ENCODE results near the gene NEDD4L.
"Not testable (repeated sequence)": the region's sequence is repeated elsewhere in the genome, so short reads cannot be mapped to it uniquely, and the experiment has no call there.

NEDD4L gene

DNA sequence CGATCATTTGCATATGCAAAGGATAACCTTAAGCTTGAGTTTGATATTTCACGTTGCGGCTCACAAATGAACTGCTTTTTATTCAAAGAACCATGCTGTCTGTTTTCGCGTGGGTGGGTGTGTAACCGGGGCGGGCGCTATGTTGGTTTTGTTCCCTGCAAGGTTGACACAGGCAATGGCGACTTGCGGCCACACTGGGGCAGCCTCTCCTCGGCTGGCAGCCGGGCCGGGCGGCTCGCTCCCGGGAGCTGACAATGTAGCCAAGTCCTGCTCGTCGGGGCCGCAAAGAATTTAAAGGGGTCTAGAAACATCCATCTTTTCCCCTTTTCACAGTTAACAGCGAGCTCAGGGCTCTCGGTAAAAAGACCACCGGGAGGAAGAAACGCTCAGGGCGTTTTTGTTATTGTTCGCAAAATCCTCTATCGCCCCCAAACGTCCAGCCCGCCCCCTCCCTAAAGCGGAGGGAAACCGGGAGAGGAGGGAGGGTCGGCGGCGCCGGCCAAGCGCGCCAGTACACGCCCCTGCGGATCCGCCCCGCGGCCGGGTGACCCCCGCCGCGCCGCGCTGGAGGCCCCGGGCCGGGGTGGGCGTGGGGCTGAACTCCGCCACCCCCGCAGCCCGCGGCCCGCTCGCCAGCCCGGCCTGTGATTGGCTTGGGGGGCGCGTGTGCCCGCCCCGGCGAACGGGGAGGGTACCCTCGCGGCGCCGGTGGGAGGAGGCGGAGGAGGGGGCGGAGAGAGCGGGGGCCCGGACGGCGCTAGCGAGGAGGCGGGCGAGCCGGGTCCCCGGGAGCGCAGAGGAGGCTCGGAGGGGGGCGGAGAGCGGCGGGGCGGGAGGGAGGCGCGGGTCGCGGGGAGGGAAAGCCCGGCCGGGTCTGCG is at the start of gene NEDD4L:
Gene NEDD4L, plus strand, starts transcription at position 736 of the 879 bp plus-strand sequence. CDS start 435 bp downstream, outside the sequence.
- peak; percentile 76 to 79 for DNase-seq

DNA sequence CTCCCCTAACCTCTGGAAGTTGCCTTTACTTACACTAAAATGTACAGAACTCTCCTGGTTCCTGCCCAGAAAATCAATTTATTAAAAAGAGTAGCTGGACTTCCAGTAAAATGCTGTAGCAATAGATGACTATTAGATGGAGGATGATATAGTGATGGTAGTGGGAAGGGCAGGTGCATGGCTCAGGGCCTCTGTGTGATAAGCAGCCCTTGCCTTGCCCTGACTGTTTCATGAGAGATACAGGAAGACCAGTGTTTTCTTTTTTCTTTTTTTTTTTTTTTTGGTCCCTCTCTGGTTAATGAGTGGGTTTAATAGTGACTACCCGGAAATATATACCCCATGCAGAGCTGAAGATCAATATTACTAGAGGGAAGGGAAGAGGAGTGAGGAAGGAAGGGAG is 48.7 kb upstream of the NEDD4L start:
- DNase-seq: no peak

GRCh38 chr18:57996894-57997293 is 47.1 kb upstream of the NEDD4L start:
- DNase-seq: not testable (repeated sequence)

DNA sequence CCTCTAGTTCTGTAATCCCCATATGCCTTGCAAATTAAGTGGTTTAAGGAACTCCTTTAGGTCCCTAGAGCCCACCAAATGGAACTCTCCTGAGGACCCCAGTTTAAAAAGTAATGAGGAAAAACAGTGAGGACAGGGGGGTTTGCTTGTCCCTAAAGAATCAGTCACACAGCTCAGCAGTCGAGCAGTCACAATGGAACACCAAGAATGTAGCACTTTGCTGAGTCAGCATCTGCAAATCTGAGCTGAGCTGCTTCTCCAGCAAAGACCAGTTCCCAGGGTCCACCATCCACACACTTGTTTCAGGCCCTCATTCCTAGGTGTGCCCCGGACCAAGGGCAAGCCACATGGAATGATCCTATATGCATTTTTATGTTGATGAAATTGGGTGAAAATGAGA is 46.2 kb upstream of the NEDD4L start:
- no peak for DNase-seq

- DNase-seq: no peak
These were observed 45.6 kb upstream of the NEDD4L start for GRCh38 chr18:57998461-57998860.

DNA sequence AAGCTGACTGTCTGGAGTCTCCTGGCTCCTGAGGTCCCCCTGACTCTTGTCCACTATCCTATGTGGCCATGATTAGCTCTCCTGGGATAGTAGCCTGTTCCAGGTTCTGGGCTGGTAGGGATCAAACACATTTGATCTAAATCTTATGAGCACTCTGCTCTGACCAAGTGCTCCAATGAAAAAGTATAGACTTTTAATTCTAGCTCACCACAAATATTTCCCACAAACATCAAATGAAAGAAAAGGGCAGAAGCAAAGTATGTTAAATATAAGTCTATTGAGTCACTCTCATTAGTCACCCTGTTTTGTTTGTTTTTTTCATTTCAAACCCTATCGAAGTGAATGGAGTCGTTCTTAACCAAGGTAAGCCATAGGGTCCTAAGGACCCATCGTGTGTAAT is 39.7 kb upstream of the NEDD4L start:
- DNase-seq: no peak

- DNase-seq: no peak
These were observed 39.0 kb upstream of the NEDD4L start for GRCh38 chr18:58005011-58005410.

- no peak for DNase-seq
These were observed 38.0 kb upstream of the NEDD4L start for GRCh38 chr18:58005885-58006523.

- no peak for DNase-seq
These were observed 34.9 kb upstream of the NEDD4L start for GRCh38 chr18:58009166-58009565.

DNA sequence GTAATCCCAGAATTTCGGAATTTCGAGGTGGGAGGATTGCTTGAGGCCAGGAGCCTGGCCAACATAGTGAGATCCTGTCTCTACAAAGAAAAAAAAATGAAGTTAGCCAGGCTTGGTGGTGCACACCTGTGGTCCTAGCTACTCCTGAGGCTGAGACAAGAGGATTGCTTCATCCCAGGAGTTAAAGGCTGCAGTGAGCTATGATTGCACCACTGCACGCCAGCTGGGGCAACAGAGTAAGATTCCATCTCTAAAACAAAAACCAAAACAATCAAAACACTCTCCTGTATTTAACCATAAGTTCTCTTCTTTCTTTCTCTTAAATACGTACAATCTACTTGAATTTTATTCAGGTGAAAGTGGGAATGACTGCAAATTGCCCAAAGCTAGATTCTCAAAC is 33.8 kb upstream of the NEDD4L start:
- DNase-seq: no peak

DNA sequence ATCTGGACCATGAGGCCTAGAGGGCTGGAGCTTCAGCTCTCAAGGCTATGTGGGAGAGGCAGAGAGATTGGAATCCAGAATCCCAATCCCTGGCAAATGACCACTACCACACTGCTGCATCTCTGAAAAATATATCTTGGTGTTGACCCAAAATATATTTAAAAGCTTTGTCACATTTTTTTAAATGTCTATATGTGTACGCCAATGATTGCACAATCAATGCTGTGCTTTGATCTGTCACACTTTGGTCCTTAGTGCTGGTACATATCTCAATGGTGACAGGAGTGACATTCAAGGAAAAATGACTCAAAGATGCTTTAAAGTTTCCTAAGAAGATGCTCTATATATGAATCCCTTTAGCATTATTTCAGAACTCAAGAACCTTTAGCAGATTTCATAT is 31.7 kb upstream of the NEDD4L start:
- DNase-seq: no peak

- DNase-seq: no peak
These were observed 30.5 kb upstream of the NEDD4L start for GRCh38 chr18:58013241-58014211.

DNA sequence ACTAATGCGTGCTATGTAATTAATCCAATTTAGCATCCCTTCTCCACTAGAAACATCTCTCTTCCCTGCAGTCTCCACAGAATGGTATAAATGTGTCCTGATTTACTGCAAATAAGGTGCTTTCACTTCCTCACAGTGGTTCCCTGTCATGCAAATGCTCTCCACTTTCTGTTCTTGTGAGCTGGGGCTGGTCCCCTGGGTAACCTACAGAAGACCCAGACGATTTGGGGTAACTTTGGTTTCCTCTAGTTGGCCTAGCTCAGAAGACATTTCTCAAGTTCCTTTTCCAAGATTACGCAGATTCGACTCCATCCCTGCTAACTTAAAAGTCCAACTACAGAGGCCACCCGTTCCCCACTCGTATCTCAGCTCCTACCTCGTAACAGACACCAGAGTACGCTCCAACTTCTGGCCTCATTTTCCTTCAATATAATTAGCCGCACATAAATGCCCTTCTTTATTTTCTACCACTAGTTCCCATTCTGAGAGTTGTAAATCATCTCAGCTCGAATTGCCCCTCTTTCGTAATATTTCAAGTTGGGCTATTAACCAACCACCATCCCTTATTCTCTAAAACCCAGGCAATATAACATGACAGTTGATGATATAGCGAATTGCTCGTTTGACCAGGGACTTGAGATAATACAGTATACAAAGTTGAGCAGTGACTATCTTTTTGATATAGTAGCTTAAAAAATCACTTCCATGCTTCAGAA is 28.8 kb upstream of the NEDD4L start:
- peak; percentile 14 to 29 for DNase-seq

DNA sequence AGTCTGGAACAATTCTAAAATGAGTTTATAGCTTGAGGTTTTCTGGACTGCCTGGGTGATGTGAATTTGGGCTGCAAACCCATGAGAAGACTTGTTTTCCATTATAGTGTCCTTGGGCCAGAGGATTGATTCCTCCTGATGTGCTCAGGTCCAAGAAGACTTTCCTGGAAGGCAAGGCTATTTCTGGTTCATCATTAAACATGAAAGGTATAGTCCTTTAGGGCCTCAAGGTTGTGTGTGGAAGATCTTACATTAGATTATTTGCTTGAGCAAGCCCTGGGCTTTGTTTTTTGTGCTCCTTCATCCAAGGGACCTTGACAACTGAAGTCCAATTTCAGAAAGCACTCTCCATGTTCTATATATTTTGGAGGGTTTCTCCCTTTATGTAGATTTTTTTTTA is 26.8 kb upstream of the NEDD4L start:
- no peak for DNase-seq

GRCh38 chr18:58020567-58021107 is 23.4 kb upstream of the NEDD4L start:
- DNase-seq: no peak

DNA sequence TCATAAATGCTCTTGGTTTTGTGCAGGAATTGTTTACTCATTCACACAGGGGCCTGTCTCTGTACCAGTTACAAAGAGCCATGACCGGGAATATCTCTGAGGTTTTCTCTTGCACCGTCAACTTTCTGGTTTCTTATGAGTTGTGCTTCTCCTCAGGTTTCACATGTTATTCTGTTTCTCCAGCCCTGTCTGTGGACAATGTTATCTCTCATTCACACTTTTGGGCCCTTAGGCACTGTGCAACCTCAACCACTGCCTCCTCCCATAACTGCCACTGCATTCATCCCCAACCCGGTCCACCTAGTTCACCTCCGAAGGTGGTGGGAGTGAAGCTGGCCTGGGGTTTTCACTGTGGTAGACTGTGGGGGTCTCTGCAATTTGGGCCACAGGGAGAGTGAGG is 22.5 kb upstream of the NEDD4L start:
- no peak for DNase-seq

- no peak for DNase-seq
These were observed 20.9 kb upstream of the NEDD4L start for GRCh38 chr18:58023108-58023507.

DNA sequence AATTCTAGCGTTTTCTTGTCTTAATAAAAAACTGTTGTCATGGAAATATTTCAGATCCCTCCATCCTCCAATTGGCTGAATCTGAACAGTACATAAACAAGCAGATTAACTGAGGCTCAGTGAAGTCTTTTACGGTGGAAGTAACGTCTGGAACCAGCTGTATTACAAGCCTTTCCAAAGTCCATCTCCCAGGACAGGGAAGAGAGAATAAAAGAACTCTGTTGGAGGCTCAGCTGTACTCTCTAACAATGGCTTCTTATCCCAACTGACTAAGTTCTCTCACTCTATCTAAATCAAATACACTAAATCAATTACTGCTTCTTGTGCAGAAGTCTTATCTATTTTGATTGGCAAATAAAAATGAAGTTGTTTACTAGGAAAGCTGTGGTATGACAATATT is 19.9 kb upstream of the NEDD4L start:
- no peak for DNase-seq

DNA sequence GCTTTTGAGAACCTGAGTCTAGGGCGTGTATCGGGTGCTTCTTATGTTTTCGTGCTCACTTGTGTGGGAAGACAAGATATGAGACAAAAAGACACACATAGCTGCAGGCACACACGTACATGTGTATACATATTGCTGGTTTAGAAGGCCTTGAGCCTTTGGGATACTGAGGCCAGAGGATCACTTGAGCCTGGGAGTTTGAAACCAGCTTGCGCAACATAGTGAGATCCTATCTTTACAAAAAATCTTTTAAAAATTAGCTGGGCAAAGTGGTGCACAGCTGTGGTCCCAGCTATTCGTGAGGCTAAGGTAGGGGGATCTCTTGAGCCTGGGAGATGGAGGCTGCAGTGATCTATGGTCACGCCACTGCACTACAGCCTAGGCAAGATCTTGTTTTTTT is 18.8 kb upstream of the NEDD4L start:
- DNase-seq: no peak

GRCh38 chr18:58025733-58026132 is 18.3 kb upstream of the NEDD4L start:
- no peak for DNase-seq

DNA sequence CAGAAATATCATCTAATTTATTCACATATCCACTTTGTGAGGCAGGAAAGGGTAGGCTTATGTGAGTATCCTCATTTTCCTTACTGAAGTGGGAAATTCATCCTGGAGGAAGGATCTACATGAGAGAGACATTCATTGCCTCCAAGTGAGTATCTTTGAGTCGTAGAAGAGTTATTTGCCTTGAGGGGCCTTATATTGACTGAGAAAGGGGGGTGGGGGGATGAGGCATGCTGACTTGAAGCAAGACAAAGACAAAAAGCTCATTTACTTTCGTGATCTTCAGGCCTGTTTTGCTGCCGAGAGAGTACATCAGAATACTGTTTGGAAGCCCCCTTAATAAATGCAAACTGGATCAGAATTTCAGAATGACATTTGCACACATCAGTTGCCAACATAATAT is 17.6 kb upstream of the NEDD4L start:
- DNase-seq: no peak

DNA sequence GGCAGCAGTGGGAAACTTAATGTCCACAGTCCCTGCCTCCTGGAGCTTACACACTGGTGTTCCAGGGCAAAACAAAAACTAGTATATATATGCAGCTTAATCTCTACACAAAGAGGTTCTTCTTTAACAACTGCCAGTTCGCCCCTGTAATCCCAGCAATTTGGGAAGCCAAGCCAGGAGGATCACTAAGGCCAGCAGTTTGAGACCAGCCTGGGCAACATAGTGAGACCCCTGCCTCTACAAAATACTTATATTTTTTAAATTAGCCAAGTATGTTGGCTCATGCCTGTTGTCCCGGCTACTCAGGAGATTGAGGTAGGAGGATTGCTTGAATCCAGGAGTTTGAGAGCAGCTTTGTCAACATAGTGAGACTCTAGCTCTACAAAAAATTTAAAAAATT is 17.2 kb upstream of the NEDD4L start:
- no peak for DNase-seq

Data from hippocampal formation (tissue), 2 donors.